ENCODE results near the gene ARL5C.

Gene ARL5C

GRCh38 chr17:39174920-39175694, 9.1 kb upstream of the ARL5C start:
- no peak overlapping the region for H3K4me3 ChIP-seq (ENCODE audit: low read depth, low read length)
- TF ChIP-seq, protein P1, sequence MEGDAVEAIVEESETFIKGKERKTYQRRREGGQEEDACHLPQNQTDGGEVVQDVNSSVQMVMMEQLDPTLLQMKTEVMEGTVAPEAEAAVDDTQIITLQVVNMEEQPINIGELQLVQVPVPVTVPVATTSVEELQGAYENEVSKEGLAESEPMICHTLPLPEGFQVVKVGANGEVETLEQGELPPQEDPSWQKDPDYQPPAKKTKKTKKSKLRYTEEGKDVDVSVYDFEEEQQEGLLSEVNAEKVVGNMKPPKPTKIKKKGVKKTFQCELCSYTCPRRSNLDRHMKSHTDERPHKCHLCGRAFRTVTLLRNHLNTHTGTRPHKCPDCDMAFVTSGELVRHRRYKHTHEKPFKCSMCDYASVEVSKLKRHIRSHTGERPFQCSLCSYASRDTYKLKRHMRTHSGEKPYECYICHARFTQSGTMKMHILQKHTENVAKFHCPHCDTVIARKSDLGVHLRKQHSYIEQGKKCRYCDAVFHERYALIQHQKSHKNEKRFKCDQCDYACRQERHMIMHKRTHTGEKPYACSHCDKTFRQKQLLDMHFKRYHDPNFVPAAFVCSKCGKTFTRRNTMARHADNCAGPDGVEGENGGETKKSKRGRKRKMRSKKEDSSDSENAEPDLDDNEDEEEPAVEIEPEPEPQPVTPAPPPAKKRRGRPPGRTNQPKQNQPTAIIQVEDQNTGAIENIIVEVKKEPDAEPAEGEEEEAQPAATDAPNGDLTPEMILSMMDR (IDR thresholded peaks at IDR 0.05; ENCODE audit: control insufficient read depth, extremely low read depth, insufficient read depth) = peak; percentile 70
- DNase-seq (ENCODE audit: low read depth) = no peak

DNA sequence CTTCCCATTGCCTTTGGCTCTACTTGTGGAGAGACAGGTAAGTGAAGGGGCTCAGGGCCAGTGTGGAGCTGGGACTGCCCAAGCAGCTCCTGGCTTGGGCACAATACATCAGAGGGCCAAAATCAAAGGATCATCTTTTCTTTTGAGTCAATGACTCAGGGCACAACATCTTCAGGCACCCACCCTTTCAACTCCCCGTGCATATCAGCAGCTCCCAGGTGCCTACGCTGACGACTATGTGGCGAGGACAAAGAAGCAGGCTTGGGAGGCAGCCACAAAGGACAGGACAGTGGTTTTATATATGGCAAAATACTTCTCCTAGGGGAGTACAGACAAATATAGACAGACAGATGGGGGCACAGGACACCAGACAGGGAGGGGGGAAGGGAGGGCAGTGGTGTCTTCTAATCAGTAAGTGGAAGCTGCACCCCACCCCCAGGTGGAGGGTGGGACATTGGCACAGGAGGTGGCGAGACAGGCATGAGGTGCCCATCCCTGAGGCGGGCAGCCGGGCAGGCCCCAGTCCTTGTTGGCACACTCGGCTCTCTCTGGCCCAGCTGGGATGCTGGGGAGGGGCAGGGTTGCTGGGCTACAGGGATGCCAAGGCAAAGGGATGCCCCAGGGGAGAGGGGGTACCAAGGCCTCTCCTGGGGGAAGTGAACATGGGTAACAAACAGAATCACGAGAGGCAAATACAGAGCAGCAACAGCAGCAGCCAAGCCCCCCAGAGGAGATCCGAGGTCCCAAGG, 7.7 kb upstream of the ARL5C start:
- DNase-seq (ENCODE audit: low read depth) = no peak

DNA sequence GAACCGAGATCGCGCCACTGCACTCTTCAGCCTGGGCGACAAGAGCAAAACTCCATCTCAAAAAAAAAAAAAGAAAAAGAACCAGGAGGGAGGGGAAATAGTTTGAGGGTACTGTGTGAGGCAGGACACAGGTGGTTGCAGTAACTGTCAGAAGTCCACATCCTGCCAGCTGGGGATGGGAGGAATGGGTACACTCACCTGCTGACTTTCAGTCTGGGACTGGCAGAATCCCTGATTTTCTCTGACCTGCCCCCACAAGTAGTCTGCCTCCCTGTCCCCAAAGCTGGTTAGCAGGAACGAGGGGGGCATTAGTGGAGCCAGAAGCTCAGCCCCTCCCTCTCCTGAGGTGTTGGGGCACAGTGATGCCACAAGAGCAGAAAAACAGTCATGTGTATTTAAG, 7.1 kb upstream of the ARL5C start:
- no peak overlapping the region for H3K4me3 ChIP-seq (ENCODE audit: low read depth, low read length)
- TF ChIP-seq, protein P1 (IDR thresholded peaks at IDR 0.05; ENCODE audit: control insufficient read depth, extremely low read depth, insufficient read depth) = no peak
- no peak for DNase-seq (ENCODE audit: low read depth)

More for the DNA sequence above, 7.7 kb upstream of the ARL5C start:
- TF ChIP-seq, protein P1 (IDR thresholded peaks at IDR 0.05; ENCODE audit: control insufficient read depth, extremely low read depth, insufficient read depth) = no peak
- H3K4me3 ChIP-seq (ENCODE audit: low read depth, low read length) = no peak overlapping the region

DNA sequence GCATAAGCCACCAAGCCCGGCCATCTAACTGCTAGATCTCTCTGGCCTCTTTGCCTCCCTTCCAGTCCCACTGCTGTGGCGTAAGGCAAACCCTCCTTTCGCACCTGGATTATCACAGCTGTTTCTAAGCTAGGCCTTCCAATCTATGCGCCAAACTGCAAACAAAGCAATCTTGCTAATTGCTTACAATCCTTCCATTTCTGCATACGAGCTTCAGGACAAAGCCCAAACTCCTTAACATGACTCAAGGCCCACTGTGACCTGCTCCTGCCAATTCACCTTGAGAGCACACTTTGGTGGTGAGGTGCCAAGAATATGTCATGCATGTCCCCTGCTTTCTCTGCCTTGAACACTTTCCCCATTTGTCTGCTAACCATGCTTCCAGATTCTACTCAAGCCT, 6.0 kb upstream of the ARL5C start:
- no peak overlapping the region for H3K4me3 ChIP-seq (ENCODE audit: low read depth, low read length)
- no peak for DNase-seq (ENCODE audit: low read depth)
- TF ChIP-seq, protein P1 (IDR thresholded peaks at IDR 0.05; ENCODE audit: control insufficient read depth, extremely low read depth, insufficient read depth) = no peak

DNA sequence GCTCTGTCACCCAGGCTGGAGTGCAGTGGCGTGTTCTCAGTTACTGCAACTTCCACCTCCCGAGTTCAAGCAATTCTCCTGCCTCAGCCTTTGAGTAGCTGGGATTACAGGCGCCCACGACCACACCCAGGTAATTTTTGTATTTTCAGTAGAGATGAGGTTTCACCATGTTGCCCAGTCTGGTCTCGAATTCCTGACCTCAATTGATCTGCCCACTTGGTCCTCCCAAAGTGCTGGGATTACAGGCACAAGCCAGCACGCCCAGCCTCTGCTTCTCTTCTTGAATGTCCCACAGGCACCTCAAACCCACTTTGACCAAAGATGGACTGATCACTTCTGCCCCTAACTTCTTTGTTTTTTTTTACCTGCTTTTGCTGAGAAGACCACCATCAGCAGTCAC, 4.6 kb upstream of the ARL5C start:
- TF ChIP-seq, protein P1 (IDR thresholded peaks at IDR 0.05; ENCODE audit: control insufficient read depth, extremely low read depth, insufficient read depth) = no peak
- DNase-seq (ENCODE audit: low read depth) = no peak
- H3K4me3 ChIP-seq (ENCODE audit: low read depth, low read length) = no peak overlapping the region

DNA sequence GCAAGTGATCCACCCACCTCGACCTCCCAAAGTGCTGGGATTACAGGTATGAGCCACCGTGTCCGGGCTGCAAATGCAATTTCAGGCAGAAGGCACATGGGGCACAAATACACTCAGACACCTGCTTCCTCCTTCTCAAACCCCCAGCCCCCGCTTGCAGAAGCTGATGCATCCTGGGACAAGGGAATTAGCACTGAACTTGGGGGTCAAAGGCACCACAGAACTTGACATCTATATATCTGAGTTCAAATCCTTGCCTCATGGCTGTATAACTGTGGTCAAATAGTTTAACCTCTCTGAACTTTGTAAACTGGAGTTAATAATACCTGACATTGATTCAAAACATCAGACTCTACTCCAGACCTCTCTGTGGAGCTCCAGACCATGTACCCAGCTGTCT, 4.1 kb upstream of the ARL5C start:
- H3K4me3 ChIP-seq (ENCODE audit: low read depth, low read length) = no peak overlapping the region
- DNase-seq (ENCODE audit: low read depth) = no peak
- TF ChIP-seq, protein P1 (IDR thresholded peaks at IDR 0.05; ENCODE audit: control insufficient read depth, extremely low read depth, insufficient read depth) = no peak
